HG02938 (cell line): Measurements from ENCODE around the gene PPIL4.
"Not testable (repeated sequence)": the region's sequence is repeated elsewhere in the genome, so short reads cannot be mapped to it uniquely, and the experiment has no call there.

Experiments
- ATAC-seq: cut with Tn5 transposase; IDR thresholded peaks from one replicate; pipeline ENCODE4 v1.9.1; 2021; ENCODE audit warnings: mild to moderate bottlenecking, moderate library complexity; ENCODE audit not compliant: unreplicated experiment

Gene PPIL4

GRCh38 chr6:149462712-149463111 is 83.1 kb downstream of the PPIL4 start:
- not testable (repeated sequence) for ATAC-seq

- no peak for ATAC-seq
Observed at GRCh38 chr6:149461670-149462069, 84.2 kb downstream of the PPIL4 start.

DNA sequence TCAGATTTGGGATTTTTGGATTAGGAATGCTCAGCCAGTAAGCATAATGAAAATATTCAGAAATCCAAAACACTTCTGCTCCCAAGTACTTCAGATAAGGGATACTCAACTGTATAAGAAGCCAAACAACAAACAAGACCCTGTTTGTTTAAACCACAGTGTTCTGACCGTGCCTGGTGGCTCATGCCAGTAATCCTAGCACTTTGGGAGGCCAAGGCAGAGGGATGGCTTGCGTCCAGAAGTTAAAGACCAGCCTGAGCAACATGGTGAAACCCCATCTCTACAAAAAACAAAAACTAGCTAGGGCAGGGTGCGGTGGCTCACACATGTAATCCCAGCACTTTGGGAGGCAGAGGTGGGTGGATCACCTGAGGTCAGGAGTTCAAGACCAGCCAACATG is 85.6 kb downstream of the PPIL4 start:
- ATAC-seq, result not testable (repeated sequence)

DNA sequence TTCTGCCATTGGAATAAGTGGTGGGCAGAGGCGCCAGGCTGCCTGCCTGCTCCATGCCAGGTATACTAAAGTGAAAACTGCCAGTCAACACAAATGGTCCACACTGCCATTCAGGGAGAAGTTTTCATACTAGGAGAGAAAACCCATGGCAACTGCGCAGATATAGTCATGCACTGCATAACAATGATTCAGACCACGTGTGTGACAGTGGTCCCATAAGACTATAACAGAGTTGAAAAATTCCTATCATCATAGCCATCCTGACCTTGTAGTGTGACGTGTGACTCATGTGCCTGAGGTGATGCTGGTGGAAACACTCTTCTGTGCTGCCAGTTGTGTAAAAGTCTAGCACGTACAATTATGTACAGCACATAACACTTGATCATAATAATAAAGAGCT is 86.1 kb downstream of the PPIL4 start:
- no peak for ATAC-seq

GRCh38 chr6:149458806-149459205 is 87.0 kb downstream of the PPIL4 start:
- ATAC-seq, result no peak

GRCh38 chr6:149458196-149458595 is 87.6 kb downstream of the PPIL4 start:
- ATAC-seq, result no peak

DNA sequence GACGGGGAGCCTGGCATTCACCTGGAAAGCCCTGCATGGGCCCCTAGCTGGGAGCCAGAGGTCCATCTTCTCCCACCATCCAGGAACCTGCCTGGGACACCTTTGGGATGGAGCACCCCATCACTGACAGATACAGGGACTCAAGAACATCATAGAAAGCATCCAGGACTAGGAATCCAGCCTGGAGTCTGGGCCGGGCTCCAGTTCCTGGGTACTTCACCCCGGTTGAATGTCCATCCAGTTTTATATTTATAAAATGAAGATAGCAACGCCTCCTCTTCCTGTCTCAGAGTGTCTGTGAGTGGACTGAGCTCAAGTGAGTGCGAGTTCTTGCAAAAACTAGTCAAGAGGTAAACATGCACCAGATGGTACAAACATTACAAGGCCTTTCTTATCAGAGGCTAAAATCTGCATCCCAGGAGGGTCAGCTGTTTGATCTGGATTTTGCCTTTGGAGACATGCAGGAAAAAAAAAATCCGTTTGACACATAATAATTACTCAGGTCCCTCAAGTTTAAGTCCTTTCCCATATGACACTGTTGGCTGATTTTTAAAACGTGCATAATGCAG is 88.4 kb downstream of the PPIL4 start:
- ATAC-seq, result no peak

DNA sequence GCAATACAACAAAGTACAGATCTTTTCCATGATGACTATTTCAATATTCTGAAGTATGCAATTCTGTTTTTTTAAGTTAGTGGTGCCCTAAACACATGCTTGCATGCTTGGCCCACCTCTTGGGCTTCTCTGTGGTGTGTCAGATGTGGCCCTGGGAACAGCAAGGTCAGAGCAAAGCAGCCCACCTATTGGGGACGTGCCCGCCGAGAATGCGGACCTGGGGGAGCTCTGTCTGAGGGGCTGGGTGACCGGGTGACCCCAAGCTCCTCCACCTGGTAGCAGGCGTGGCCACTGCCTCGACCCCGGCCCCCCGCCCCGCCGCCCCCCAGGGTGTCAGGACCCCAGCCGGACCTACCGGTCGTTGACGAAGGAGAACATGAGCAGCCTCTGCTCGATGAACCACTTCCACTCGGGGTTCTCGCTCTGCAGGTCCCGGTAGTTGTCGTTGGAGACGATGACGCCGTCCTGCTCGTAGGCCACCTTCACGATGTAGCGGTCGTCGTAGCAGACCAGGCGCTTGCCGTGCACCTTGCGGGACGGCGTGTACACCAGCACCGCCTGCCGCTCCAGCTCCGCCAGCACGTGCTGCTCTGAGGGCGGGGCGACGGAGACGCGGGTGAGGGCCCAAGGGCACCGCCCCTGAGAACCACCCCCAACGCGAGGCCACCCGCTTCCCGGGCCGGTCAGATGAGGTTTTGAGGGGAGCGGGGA is 89.4 kb downstream of the PPIL4 start:
- ATAC-seq, result no peak

DNA sequence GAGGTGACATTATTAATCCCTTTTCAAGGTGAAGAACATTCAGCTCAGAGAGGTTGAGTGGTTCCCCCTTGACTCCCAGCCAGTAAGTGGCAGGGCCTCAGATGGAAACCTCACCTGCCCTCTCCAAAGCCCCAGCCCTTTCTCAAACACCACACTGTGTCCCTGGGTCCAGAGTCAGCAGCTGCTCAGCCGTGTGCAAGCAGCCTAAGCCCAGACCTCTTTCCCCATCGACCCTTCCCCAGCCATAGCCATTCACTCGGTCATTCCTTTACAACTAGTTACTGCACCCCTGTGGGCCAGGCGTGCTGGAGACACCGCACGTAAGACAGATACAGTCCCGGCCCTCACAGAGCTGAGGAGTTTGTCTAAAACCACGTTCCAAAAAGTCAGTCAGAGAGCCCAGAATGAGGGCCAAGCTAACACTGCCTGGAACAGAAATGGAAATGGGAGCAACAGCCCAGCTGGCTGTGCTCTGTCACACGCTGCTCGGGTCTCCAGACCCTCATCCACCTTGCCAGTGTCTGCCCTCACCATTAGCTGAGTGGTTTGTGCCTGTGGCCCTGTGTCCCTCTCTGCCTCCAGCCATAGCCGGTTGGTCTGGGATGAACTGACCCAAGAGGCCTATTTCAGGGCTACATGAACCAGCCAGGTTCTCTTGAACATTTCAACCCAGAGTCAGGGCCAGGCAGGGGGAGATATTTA is 90.7 kb downstream of the PPIL4 start:
- no peak for ATAC-seq
